Subcutaneous adipose tissue (tissue), 4 donors: ENCODE data around the gene CROCC2. TPM values are rescaled to one million over a fixed set of nuclear protein-coding genes. Genes with fewer than 3 reads are reported as not detected.

ENCODE experiments used
- CTCF ChIP-seq: fragments of 450-650 bp; IDR thresholded peaks from one replicate; pipeline ENCODE4 v1.5.1; 2016; ENCODE audit warnings: low read depth, mild to moderate bottlenecking, control low read depth, antibody characterized with exemption, moderate library complexity
- total RNA-seq, 4 donors: library from RNA; depleted of rRNA; stranded (reverse); fragments of >200 nt; gene quantifications; one replicate each; pipeline ENCODE4 v1.1.0, GENCODE V29; 2016

CROCC2 gene
- total RNA-seq, 4 donors from 2014 or later = not detected

DNA sequence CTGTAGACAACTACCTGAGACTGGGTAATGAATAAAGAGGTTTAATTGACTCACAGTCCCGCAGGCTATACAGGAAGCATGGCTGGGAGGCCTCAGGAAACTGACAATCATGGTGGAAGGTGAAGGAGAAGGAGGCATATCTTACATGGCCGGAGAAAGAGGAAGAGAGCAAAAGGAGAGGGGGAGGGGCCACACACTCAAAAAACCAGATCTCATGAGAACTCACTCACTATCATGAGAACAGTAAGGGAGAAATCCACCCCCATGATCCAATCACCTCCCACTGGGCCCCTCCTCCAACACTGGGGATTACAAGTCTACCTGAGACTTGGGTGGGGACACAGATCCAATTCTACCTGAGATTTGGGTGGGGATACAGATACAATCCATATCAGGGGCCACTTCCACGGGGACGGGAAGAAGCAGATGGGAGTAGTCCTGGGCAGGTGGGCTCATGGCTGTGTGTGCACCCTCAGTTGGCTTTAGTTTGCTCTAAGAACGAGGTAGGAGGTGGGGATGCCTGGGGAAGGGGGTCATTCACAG lies 20.0 kb upstream of the CROCC2 start:
- no peak for TF ChIP-seq CTCF

DNA sequence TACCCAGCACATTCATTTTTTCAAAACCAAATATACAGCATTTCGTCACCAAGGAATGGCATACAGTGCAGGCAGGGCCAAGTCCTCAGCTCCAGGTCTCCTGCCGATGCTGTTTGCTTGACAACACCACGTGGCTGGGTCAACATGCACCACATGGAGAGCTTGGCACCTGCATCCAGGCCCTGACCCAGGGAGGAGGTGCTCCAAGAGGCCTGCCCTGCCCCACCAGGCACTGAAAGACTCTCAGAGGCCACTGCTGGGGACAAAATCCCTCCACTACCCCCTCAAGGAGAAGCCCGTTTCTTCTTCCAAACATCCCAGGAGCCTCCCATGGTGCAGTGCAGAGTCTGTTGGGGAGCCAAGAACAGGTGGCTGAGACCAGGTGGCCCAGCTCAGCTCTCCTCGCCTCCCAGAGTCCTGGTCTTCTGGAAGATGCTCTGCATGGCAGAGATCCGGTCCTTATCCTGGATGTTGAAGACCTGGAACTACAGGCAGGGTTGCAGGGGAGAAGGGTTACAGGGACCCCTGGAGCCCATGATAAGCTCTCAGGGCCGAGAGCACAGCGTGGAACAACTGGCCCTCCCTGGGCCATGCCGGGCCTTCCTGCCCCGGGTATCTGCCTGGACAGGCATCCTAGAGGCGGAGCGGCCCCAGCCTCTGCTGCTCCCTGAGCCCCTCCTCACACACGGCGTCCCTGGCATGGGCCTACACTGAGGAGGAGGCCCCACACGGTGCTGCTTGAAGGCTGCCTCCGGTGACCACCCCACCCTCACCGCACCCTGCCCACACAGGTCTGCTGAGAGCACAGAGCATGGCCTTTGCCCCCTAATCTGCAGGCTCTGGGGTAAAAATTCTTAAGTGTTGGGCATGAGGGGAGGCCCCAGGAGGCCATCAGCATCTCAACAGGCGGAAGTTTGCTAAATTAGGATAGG lies 19.2 kb upstream of the CROCC2 start:
- TF ChIP-seq CTCF = no peak

- no peak for TF ChIP-seq CTCF
These were observed 18.5 kb upstream of the CROCC2 start for GRCh38 chr2:240887631-240888030.

DNA sequence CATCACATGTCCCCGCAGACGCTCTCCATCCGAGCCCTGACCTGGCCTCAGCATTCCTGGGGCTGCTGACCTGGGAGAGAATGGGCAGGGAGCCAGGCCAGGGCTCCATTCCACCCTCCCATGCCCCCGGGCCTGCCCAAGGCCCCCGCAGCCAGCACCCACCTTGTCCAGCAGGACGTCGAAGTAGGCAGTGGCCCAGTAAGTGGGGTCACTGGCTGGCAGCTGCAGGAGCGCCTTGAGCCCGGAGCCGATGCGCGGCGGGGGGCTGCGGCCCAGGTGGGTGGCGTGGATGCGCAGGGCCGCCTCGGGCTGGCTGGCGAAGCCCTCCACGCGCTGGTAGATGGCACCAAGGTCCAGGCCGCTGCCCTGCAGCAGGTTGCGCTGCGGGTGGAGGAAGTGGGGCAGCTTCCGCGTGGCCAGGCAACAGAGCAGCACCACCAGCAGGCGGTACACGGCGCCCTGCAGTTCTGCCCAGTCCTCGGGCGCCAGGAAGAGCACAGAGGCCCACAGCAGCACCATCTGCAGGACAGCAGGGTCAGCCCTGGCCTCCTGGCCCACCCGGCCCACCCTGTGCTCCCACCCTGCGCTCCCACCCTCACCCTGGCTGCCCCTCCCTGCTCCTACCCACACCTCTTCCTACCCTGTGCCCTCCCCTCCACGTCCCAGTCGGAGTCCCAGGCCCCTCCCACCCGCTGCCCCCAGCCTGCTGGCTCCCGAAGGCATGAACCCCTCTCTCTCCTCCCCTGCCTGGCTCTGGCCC lies 17.8 kb upstream of the CROCC2 start:
- no peak for TF ChIP-seq CTCF

DNA sequence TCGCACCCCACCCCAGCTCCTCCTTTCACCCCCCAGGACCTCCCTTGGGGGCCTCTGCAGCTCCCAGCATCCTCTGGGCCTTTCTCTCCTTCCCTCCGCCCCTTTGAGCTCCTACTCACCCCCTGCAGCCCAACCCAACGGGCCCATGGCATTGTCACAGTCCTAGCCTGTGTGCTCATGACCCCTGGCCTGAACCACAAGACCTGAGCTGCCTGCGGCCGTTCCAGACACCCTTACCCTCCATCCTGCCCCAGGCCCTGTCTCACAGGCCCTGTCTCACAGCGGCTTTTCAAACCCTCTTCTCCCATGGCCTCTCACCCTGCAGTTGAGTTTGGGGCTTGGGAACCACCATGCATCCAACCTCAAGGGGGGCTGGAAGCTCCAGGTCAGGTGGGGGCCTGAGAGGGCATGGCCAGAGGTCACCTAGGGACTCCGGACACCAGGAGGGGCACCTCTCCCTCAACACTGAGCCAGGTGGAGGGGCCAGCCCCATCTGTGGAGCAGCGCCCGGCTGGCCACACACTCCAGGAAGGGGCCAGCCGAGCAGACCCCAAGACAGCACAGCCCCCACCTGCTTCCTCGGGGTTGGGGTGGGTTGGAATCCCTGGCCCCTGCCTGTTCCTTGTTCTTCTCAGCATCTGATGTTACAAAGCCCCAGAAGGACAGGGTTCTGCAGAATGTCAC lies 17.1 kb upstream of the CROCC2 start:
- no peak for TF ChIP-seq CTCF

DNA sequence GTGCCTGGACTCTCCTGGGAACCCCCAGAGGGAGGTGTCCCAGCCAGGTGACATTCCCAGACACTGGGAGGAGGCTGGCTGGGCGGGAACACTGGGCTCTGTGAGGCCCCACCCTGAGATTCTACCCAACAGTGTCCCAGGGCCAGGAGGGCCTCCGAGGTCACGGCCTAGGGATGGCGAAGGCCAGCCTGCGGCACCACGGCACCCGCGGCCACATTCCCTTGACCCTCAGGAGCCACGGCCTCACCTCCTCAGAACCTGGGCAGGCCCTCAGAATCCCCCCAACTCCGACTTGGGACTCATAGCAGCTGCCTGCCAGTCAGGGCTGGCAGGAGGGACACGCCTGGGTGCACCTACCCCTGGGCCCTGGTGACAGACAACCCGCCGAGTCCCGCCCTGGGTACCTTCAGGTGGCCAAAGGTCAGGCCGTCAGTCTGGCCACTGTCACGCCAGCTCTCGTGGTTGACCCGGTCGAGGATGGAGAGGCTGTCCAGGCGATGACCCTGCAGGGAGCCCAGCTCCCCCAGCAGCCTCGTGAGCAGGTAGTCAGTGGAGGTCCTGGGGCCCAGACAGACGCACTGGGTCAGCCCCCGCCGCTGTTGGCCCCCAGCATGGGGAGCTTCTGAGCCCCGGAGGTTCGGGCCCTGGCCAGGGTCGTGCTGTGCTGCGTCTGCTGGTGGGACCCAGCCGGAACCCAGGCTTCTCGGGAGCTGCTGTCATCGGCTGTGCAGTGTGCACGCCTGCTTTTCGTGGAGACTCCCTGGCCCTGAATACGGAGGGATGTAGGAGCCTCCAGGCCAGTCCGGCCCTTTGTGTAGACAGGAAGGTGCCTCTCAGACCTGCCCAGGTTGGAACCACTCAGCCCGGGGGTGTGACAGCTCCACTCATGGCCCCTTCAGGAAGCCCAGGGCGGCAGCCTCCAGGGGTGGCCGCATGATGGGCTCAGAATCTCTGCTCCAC lies 16.3 kb upstream of the CROCC2 start:
- no peak for TF ChIP-seq CTCF
